CD8-positive, alpha-beta memory T cell (primary cell): ENCODE measurements around the gene ZDHHC18. TPM values are rescaled to one million over a fixed set of nuclear protein-coding genes. Genes with fewer than 3 reads are reported as not detected.
"Not testable (repeated sequence)": the region's sequence is repeated elsewhere in the genome, so short reads cannot be mapped to it uniquely, and the experiment has no call there.

Source experiments
- CTCF ChIA-PET: fragments of 350-600 bp; sonication (Branson Sonifier 250); formaldehyde crosslinking; loops from one replicate; lab custom pipeline; 2021; ENCODE audit warnings: antibody characterized with exemption; lab: Charles Lee
- POLR2A ChIA-PET: fragments of 350-600 bp; sonication (Branson Sonifier 250); formaldehyde crosslinking; loops from one replicate; lab custom pipeline; 2021; ENCODE audit warnings: antibody characterized with exemption; lab: Charles Lee
- DNase-seq, 5 donors: peaks; one replicate each; pipeline versions ENCODE4 v3.0.0 to v3.0.0-alpha.2; 2020 to 2022; ENCODE audit warnings: mixed read lengths in 1 of 5
- H3K27ac ChIP-seq: one replicate; pipeline ENCODE4 v1.7.0; 2013; ENCODE audit warnings: low read depth, mild to moderate bottlenecking, low read length, moderate library complexity
- H3K27me3 ChIP-seq: 2 replicates; pipeline ENCODE4 v1.7.0; 2013; ENCODE audit warnings: low read length, mild to moderate bottlenecking; ENCODE audit not compliant: insufficient read depth, poor library complexity, severe bottlenecking
- H3K36me3 ChIP-seq: 2 replicates; pipeline ENCODE4 v1.7.0; 2013; ENCODE audit warnings: mild to moderate bottlenecking, low read length, moderate library complexity; ENCODE audit not compliant: insufficient read depth
- H3K4me1 ChIP-seq: 2 replicates; pipeline ENCODE4 v1.7.0; 2013; ENCODE audit warnings: mild to moderate bottlenecking, low read length, moderate library complexity; ENCODE audit not compliant: insufficient read depth
- H3K4me3 ChIP-seq: 2 replicates; pipeline ENCODE4 v1.7.0; 2013; ENCODE audit warnings: mild to moderate bottlenecking, low read length
- H3K9me3 ChIP-seq: 2 replicates; pipeline ENCODE4 v1.7.0; 2013; ENCODE audit warnings: mild to moderate bottlenecking, low read length
- H3K27ac Mint-ChIP-seq, 8 donors: one replicate each; pipeline ENCODE4 v1.8.0; 2020 to 2021; ENCODE audit warnings: mixed read lengths in 8 of 8, mild to moderate bottlenecking in 6 of 8, inconsistent platforms in 3 of 8, moderate library complexity in 3 of 8
- H3K27me3 Mint-ChIP-seq, 2 donors: one replicate each; pipeline ENCODE4 v1.8.0; 2020 to 2021; ENCODE audit warnings: mixed read lengths in 2 of 2, mild to moderate bottlenecking in 1 of 2, moderate library complexity in 1 of 2
- H3K36me3 Mint-ChIP-seq, 3 donors: one replicate each; pipeline ENCODE4 v1.8.0; 2020 to 2021; ENCODE audit warnings: mixed read lengths in 3 of 3, inconsistent platforms in 1 of 3, mild to moderate bottlenecking in 1 of 3
- H3K4me1 Mint-ChIP-seq, 3 donors: one replicate each; pipeline ENCODE4 v1.8.0; 2020 to 2021; ENCODE audit warnings: mixed read lengths in 3 of 3, inconsistent platforms in 1 of 3, mild to moderate bottlenecking in 1 of 3
- H3K4me3 Mint-ChIP-seq, 7 donors: one replicate each; pipeline ENCODE4 v1.8.0; 2020 to 2021; ENCODE audit warnings: mixed read lengths in 7 of 7, mild to moderate bottlenecking in 6 of 7, moderate library complexity in 4 of 7, inconsistent platforms in 2 of 7
- H3K9me3 Mint-ChIP-seq, 5 donors: one replicate each; pipeline ENCODE4 v1.8.0; 2020 to 2022; ENCODE audit warnings: mixed read lengths in 5 of 5, mild to moderate bottlenecking in 3 of 5, moderate library complexity in 2 of 5, inconsistent platforms in 1 of 5
- polyA plus RNA-seq: library from polyadenylated mRNA; unstranded; fragments of 300-500 nt; fragmentation: Illumina TruSeq; gene quantifications from one replicate; pipeline ENCODE4 v1.2.3, GENCODE V29; 2021
- total RNA-seq, 2 experiments: library from RNA; stranded (reverse); gene quantifications; one replicate each; pipeline ENCODE4 v1.2.3, GENCODE V29; 2021

Gene ZDHHC18
- total and polyA plus RNA-seq, 3 experiments from 2014 or later, result 21.7 to 66.0 (median 61.5) TPM

DNA sequence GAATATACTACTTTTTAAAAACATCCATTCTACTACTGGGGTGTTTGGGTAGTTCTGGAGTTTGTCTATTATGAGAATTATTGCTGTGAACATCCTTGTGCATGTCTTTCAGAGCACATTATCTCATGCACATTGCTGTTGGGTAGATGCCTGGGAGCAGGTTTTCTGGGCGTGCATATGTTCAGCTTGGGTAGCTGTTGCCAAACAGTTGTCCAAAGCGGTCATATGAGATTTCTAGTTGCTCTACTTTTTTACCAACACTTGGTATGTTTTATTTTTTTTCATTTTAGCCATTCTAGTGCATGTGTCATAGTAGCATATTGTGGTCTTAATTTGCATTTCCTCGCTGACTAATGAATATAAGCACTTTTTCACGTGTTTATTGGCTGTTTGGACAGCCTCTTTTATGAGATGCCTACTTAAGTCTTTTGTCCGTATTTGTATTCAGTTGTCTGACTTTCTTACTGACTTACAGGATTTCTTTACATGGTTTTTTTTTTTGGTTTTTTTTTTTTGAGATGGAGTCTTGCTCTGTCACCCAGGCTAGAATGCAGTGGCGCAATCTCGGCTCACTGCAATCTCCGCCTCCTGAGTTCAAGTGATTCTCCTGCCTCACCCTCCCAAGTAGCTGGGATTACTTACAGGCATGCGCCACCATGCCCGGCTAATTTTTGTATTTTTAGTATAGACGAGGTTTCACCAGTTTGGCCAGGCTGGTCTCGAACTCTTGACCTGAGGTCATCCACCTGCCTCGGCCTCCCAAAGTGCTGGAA is 18.1 kb downstream of the ZDHHC18 start:
- Mint-ChIP-seq H3K4me3 (no peak overlapping the region), H3K27ac (peak overlapping the region in 4 of 8 donors; percentile 19 to 58 (median 38)), H3K9me3 (no peaks in the 10 kb centered on the region), H3K4me1 (peaks cover 0 to 15% (median 5%) of the 10 kb centered on the region in 3 donors), H3K36me3 (peaks cover 5 to 73% (median 8%) of the 10 kb centered on the region in 3 donors), H3K27me3 (no peaks in the 10 kb centered on the region)
- Histone ChIP-seq H3K9me3 (no peaks in the 10 kb centered on the region), H3K4me1 (no peaks in the 10 kb centered on the region), H3K27ac (no peak overlapping the region), H3K27me3 (no peaks in the 10 kb centered on the region), H3K4me3 (no peak overlapping the region), H3K36me3 (peaks cover 25% of the 10 kb centered on the region)
- POLR2A ChIA-PET, result interaction anchor here (0.6 kb wide), 1 partner anchor 10 kb away, joined by 3 read pairs; no protein-coding TSS in a partner anchor
- DNase-seq, result no peak
- CTCF ChIA-PET, result interaction anchor here (2.2 kb wide), 1 partner anchor 11 kb away, joined by 8 read pairs; no protein-coding TSS in a partner anchor

DNA sequence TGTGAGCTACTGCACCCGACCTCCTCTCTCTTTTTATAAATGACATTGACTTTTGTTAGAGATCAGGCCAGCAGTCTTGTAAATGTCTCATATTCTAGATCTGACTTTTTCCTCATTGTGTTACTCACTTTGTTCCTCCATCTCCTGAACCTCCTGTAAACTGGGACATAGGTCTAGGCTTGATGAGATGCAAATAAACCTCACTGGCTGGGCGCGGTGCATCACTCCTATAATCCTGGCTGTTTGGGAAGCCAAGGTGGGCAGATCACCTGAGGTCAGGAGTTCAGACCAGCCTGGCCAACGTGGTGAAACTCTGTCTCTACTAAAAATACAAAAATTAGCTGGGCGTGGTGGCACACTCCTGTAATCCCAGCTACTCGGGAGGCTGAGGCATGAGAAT is 21.3 kb downstream of the ZDHHC18 start:
- H3K4me3 ChIP-seq, H3K27ac ChIP-seq, H3K9me3 ChIP-seq, H3K4me1 ChIP-seq, DNase-seq, H3K27me3 Mint-ChIP-seq, POLR2A ChIA-PET, H3K9me3 Mint-ChIP-seq, H3K4me3 Mint-ChIP-seq, H3K27me3 ChIP-seq: not testable (repeated sequence)
- H3K4me1 Mint-ChIP-seq, result peaks cover 3 to 12% (median 5%) of the 10 kb centered on the region in 3 donors
- peak overlapping the region in 2 of 8 donors; percentile 29 to 40 for H3K27ac Mint-ChIP-seq
- CTCF ChIA-PET, result interaction anchor here (0.8 kb wide), 1 partner anchor 11 kb away, joined by 3 read pairs; no protein-coding TSS in a partner anchor
- peaks cover 9 to 81% (median 29%) of the 10 kb centered on the region in 3 donors for H3K36me3 Mint-ChIP-seq
- H3K36me3 ChIP-seq, result peaks cover 50% of the 10 kb centered on the region

DNA sequence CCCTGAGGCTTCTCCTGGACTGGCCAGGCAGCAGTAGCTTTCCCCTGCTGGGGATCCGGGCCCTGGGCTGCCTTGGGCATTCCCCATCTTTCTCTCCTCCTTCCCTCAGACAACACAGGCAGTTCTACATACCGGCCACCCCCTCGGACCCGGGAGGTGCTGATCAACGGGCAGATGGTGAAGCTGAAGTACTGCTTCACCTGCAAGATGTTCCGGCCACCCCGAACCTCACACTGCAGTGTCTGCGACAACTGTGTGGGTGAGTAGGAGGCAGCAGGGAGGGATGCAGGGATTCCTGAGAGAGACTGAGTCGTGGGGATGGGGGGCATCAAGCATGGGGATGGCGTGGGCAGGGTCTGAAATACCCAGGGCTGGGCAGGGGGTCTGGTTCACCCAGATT is 22.0 kb downstream of the ZDHHC18 start:
- H3K9me3 ChIP-seq, result no peaks in the 10 kb centered on the region
- POLR2A ChIA-PET, result no interaction called here
- no peak for DNase-seq
- no peak overlapping the region for H3K4me3 ChIP-seq
- no peak overlapping the region for H3K27ac ChIP-seq
- Mint-ChIP-seq H3K27ac (peak overlapping the region in 2 of 8 donors; percentile 36 to 80), H3K36me3 (peaks cover 9 to 82% (median 31%) of the 10 kb centered on the region in 3 donors), H3K9me3 (no peaks in the 10 kb centered on the region), H3K4me1 (peaks cover 3 to 12% (median 9%) of the 10 kb centered on the region in 3 donors), H3K4me3 (no peak overlapping the region), H3K27me3 (peaks cover 0 to 3% of the 10 kb centered on the region in 2 donors)
- CTCF ChIA-PET, result interaction anchor here (0.8 to 1.5 kb wide), 6 partner anchors 11 to 246 kb away, joined by 3 to 6 read pairs (median 3); no protein-coding TSS in a partner anchor
- H3K4me1 ChIP-seq, result no peaks in the 10 kb centered on the region
- H3K27me3 ChIP-seq, result no peaks in the 10 kb centered on the region
- peaks cover 55% of the 10 kb centered on the region for H3K36me3 ChIP-seq

DNA sequence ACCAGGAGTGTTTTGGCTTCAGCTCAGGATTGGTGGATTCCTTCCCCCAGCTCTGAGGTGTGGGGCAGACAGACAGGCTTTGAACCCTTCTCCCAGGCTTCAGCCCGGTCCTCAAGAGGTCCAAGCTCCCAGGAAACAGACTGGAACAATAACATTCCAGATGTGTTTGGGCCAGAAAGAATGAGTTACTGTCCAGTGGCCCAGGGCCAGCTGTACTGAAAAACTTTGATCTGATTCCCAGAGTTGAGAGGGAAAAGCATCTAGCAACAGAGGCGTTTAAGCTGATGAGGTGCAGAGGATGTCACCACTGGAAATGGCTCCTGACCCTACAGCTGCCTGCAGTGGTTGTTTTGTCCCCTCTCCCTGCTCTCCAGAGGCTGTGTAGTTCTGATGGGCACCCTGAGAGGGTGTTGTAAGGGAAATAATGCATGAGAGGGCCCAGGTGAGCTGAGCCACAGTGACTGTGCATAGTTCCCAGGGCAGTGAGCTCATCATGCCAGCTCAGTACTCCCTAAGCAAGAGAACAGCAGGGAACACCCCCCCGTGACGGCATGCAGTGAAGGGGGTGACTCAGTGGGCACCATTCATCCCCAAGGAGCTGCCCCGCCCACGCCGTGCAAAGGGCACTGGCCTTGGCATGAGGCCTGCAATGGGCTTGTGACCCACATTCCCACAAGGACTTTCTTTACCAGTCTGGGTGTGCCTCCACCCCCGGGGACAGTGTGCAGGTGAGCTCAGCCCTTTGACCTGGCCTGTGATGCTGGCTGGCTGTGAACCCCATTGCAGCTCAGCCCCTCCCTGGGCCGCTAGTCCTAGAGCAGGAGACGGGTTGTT is 22.7 kb downstream of the ZDHHC18 start:
- peak overlapping the region in 2 of 8 donors; percentile 40 to 77 for H3K27ac Mint-ChIP-seq
- no peak for DNase-seq

DNA sequence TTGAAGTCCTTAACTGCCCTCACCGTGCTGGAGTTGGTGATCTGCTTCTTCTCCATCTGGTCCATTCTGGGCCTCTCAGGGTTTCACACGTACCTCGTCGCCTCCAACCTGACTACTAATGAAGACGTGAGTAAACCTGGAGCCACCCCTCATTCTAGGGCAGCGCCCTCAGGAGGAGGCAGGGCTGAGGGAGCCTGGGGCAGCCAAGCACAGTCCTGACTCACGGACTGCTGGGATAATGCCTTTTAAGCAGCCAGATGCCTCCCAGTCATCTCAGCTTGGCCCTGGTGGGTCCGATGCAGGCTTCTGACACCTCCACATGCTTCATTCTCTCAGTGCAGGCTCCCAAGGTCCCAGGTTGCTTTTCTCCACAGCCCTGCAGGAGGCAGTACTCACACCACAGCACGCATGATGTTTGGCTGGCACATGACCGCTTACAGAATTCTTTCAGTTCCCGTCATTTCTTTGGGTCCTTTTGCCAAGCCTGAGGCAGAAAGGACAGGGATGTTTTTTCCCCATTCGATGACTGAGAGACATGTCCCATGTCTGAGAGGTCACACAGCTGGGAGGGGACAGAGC is 24.7 kb downstream of the ZDHHC18 start:
- H3K27me3 Mint-ChIP-seq, result peaks cover 0 to 3% of the 10 kb centered on the region in 2 donors
- Histone ChIP-seq H3K4me3 (no peak overlapping the region), H3K4me1 (no peaks in the 10 kb centered on the region), H3K27me3 (no peaks in the 10 kb centered on the region), H3K27ac (no peak overlapping the region), H3K9me3 (no peaks in the 10 kb centered on the region), H3K36me3 (peaks cover 62% of the 10 kb centered on the region)
- no peaks in the 10 kb centered on the region for H3K9me3 Mint-ChIP-seq
- peaks cover 9 to 89% (median 30%) of the 10 kb centered on the region in 3 donors for H3K36me3 Mint-ChIP-seq
- no peak for DNase-seq
- no peak overlapping the region for H3K4me3 Mint-ChIP-seq
- H3K4me1 Mint-ChIP-seq, result peaks cover 0 to 4% (median 3%) of the 10 kb centered on the region in 3 donors
- ChIA-PET CTCF (interaction anchor here (0.8 to 1.6 kb wide), 3 partner anchors 16 to 27 kb away, joined by 3 to 6 read pairs (median 3); no protein-coding TSS in a partner anchor), POLR2A (no interaction called here)
- peak overlapping the region in 1 of 8 donors; percentile 47 for H3K27ac Mint-ChIP-seq

More for the DNA sequence above, 22.7 kb downstream of the ZDHHC18 start:
- Mint-ChIP-seq H3K36me3 (peaks cover 9 to 81% (median 31%) of the 10 kb centered on the region in 3 donors), H3K4me3 (no peak overlapping the region), H3K9me3 (no peaks in the 10 kb centered on the region), H3K4me1 (peaks cover 3 to 9% (median 8%) of the 10 kb centered on the region in 3 donors), H3K27me3 (peaks cover 0 to 3% of the 10 kb centered on the region in 2 donors)
- Histone ChIP-seq H3K27ac (no peak overlapping the region), H3K4me3 (no peak overlapping the region), H3K4me1 (no peaks in the 10 kb centered on the region), H3K27me3 (no peaks in the 10 kb centered on the region), H3K36me3 (peaks cover 62% of the 10 kb centered on the region), H3K9me3 (no peaks in the 10 kb centered on the region)
- ChIA-PET CTCF (interaction anchor here (0.5 to 1.7 kb wide), 11 partner anchors 8 to 247 kb away, joined by 3 to 6 read pairs (median 3); no protein-coding TSS in a partner anchor), POLR2A (no interaction called here)

DNA sequence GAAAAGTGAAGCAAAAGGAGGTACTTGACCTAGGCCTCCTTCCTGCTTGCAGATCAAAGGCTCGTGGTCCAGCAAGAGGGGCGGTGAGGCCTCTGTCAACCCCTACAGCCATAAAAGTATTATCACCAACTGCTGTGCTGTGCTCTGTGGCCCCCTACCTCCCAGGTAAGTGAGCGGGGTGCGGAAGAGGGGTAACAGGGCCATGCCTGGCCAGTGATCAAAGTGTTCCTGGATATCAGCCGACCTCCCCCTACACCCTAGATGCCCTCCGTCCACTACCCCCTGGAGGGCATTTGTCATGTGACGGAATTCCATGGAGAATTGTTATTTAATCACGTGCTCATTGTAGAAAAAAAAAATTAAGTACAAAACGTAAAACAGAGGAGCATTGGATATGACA is 26.2 kb downstream of the ZDHHC18 start:
- Histone ChIP-seq H3K27ac (no peak overlapping the region), H3K4me1 (no peaks in the 10 kb centered on the region), H3K36me3 (peaks cover 62% of the 10 kb centered on the region), H3K27me3 (no peaks in the 10 kb centered on the region), H3K9me3 (no peaks in the 10 kb centered on the region), H3K4me3 (no peak overlapping the region)
- ChIA-PET CTCF (no interaction called here), POLR2A (no interaction called here)
- Mint-ChIP-seq H3K27ac (peak overlapping the region in 3 of 8 donors; percentile 51 to 63 (median 55)), H3K9me3 (no peaks in the 10 kb centered on the region), H3K4me3 (no peak overlapping the region), H3K36me3 (peaks cover 7 to 94% (median 26%) of the 10 kb centered on the region in 3 donors), H3K27me3 (peaks cover 0 to 3% of the 10 kb centered on the region in 2 donors), H3K4me1 (peaks cover 0 to 4% (median 3%) of the 10 kb centered on the region in 3 donors)
- no peak for DNase-seq

DNA sequence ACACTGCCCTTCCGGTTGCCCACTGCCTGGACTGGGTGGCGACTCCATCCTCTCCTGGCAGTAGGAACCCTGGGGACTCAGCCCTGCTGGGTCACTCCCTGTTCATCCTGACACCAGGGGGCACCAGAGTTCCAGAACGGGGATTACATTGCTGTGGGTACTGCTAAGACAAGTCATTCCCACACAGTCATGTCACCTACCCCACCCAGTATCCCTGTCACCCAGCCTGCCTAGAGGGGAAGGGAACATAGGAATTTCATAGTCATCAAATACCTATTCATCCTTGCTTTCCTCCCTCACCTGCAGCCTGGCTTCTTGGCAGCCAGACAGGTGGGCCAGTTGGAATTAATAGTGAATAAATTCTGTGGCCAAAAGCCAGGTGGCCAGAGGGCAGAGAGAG is 26.7 kb downstream of the ZDHHC18 start:
- H3K27ac ChIP-seq, result no peak overlapping the region
- H3K36me3 ChIP-seq, result peaks cover 61% of the 10 kb centered on the region
- no peaks in the 10 kb centered on the region for H3K4me1 ChIP-seq
- no peaks in the 10 kb centered on the region for H3K27me3 ChIP-seq
- H3K9me3 ChIP-seq, result no peaks in the 10 kb centered on the region
- Mint-ChIP-seq H3K27ac (peak overlapping the region in 4 of 8 donors; percentile 17 to 79 (median 68)), H3K4me3 (no peak overlapping the region), H3K27me3 (peaks cover 0 to 3% of the 10 kb centered on the region in 2 donors), H3K4me1 (peaks cover 0 to 4% (median 3%) of the 10 kb centered on the region in 3 donors), H3K36me3 (peaks cover 4 to 95% (median 24%) of the 10 kb centered on the region in 3 donors), H3K9me3 (no peaks in the 10 kb centered on the region)
- DNase-seq, result peak; percentile 56 to 85 (median 66)
- ChIA-PET POLR2A (no interaction called here), CTCF (interaction anchor here (3.6 kb wide), 1 partner anchor 12 kb away, joined by 15 read pairs; no protein-coding TSS in a partner anchor)
- H3K4me3 ChIP-seq, result no peak overlapping the region
